Activated CD8-positive, alpha-beta T cell treated with anti-CD3 and anti-CD28 coated beads for 36 hours (primary cell): ENCODE data around the gene TCF12. TPM values are rescaled to one million over a fixed set of nuclear protein-coding genes. Genes with fewer than 3 reads are reported as not detected.

Experiments
- ATAC-seq: fragments of 200-7000 bp; cut with Tn5 transposase; one replicate; pipeline ENCODE4 v1.10.0; 2021; ENCODE audit warnings: mild to moderate bottlenecking, moderate library complexity
- CTCF ChIA-PET: fragments of 350-600 bp; sonication (Branson Sonifier 250); formaldehyde crosslinking; loops from one replicate; lab custom pipeline; 2021; ENCODE audit warnings: antibody characterized with exemption; lab: Charles Lee
- POLR2A ChIA-PET: fragments of 350-600 bp; sonication (Branson Sonifier 250); formaldehyde crosslinking; loops from one replicate; lab custom pipeline; 2021; ENCODE audit warnings: antibody characterized with exemption; lab: Charles Lee
- DNase-seq: peaks from one replicate; pipeline ENCODE4 v3.0.0-alpha.2; 2020
- H3K27ac Mint-ChIP-seq: one replicate; pipeline ENCODE4 v1.8.0; 2021; ENCODE audit warnings: mild to moderate bottlenecking, mixed read lengths
- H3K27me3 Mint-ChIP-seq: one replicate; pipeline ENCODE4 v1.8.0; 2021; ENCODE audit warnings: mixed read lengths
- H3K36me3 Mint-ChIP-seq: one replicate; pipeline ENCODE4 v1.8.0; 2021; ENCODE audit warnings: low read depth, mixed read lengths
- H3K4me1 Mint-ChIP-seq: one replicate; pipeline ENCODE4 v1.8.0; 2021; ENCODE audit warnings: low read depth, mixed read lengths
- H3K4me3 Mint-ChIP-seq: one replicate; pipeline ENCODE4 v1.8.0; 2021; ENCODE audit warnings: mild to moderate bottlenecking, moderate library complexity, mixed read lengths
- H3K9me3 Mint-ChIP-seq: one replicate; pipeline ENCODE4 v1.8.0; 2021; ENCODE audit warnings: mixed read lengths
- intact Hi-C: fragments of 100-400 bp; cut with micrococcal nuclease; formaldehyde crosslinking; loops from one replicate; pipeline ENCODE4 v1.10.0; 2022
- total RNA-seq, 2 experiments: library from RNA; stranded (reverse); gene quantifications; one replicate each; pipeline ENCODE4 v1.2.3, GENCODE V29; 2021
- TF ChIP-seq, protein P1 (sequence below): fragments of 200-600 bp; IDR thresholded peaks from one replicate; pipeline ENCODE4 v1.8.0; 2022; ENCODE audit warnings: antibody characterized with exemption, mild to moderate bottlenecking

Gene TCF12
- total RNA-seq, 2 experiments from 2014 or later, result 60.5 to 67.4 TPM

DNA sequence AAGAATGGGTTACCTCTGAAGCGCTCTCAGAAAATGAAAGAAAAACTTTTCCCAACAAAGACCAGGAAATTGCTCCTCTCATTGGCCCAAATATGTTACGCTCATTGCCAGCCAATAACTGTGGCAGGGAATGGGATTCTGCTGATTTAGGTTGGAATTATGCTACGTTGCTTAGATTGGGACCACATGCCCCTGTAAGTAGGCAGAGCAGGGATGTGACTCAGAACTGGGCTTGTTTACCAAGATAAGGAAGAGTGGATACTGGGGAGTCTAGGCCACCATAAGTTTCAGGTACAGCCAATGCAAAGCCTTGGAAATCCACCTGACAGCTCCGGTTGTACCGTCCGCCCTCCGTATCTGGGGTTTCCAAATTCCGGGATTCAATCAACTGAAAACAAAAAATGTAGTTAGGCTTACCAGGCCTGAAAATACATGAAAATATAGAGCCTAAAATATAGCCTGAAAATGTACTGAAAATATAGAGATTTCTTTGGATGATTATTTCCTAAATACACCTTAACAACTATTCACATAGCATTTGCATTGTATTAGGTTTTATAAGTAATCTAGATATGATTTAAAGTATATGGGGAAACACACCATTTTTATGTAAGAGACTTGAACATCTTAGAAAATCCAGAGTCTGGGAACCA is 1.5 kb upstream of the TCF12 start:
- CTCF ChIA-PET, result no interaction called here
- H3K27ac Mint-ChIP-seq, result peak overlapping the region; percentile 83
- POLR2A ChIA-PET, result no interaction called here
- H3K27me3 Mint-ChIP-seq, result no peaks in the 10 kb centered on the region
- H3K9me3 Mint-ChIP-seq, result no peaks in the 10 kb centered on the region
- DNase-seq (no peak), ATAC-seq (no peak)
- H3K4me1 Mint-ChIP-seq, result peaks cover 27% of the 10 kb centered on the region
- TF ChIP-seq, protein P1, sequence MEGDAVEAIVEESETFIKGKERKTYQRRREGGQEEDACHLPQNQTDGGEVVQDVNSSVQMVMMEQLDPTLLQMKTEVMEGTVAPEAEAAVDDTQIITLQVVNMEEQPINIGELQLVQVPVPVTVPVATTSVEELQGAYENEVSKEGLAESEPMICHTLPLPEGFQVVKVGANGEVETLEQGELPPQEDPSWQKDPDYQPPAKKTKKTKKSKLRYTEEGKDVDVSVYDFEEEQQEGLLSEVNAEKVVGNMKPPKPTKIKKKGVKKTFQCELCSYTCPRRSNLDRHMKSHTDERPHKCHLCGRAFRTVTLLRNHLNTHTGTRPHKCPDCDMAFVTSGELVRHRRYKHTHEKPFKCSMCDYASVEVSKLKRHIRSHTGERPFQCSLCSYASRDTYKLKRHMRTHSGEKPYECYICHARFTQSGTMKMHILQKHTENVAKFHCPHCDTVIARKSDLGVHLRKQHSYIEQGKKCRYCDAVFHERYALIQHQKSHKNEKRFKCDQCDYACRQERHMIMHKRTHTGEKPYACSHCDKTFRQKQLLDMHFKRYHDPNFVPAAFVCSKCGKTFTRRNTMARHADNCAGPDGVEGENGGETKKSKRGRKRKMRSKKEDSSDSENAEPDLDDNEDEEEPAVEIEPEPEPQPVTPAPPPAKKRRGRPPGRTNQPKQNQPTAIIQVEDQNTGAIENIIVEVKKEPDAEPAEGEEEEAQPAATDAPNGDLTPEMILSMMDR, result no peak
- intact Hi-C loops, result loop anchor here (10.0 kb wide), 1 partner anchor 48 kb away; no protein-coding TSS in a partner anchor
- peak overlapping the region; percentile 99 for H3K4me3 Mint-ChIP-seq
- peaks cover 14% of the 10 kb centered on the region for H3K36me3 Mint-ChIP-seq

GRCh38 chr15:56917652-56918045 is 795 bp upstream of the TCF12 start:
- POLR2A ChIA-PET, result interaction anchor here (0.7 to 2.8 kb wide), 11 partner anchors 10 to 216 kb away, joined by 3 to 19 read pairs (median 4); no protein-coding TSS in a partner anchor

GRCh38 chr15:56919031-56919608 is 676 bp downstream of the TCF12 start:
- TF ChIP-seq, protein P1, result no peak
- Mint-ChIP-seq H3K36me3 (peaks cover 21% of the 10 kb centered on the region), H3K27ac (peak overlapping the region; percentile 83), H3K4me1 (peaks cover 39% of the 10 kb centered on the region), H3K4me3 (peak overlapping the region; percentile 99), H3K27me3 (no peaks in the 10 kb centered on the region), H3K9me3 (no peaks in the 10 kb centered on the region)
- CTCF ChIA-PET, result interaction anchor here (1.0 to 1.9 kb wide), 8 partner anchors 10 to 387 kb away, joined by 3 to 9 read pairs (median 4); no protein-coding TSS in a partner anchor
- peak; percentile 26 for ATAC-seq
- intact Hi-C loops, result loop anchor here (10.0 kb wide), 1 partner anchor 46 kb away; no protein-coding TSS in a partner anchor
- POLR2A ChIA-PET, result interaction anchor here (0.5 to 2.8 kb wide), 10 partner anchors 10 to 296 kb away, joined by 3 to 19 read pairs (median 5); no protein-coding TSS in a partner anchor
- peak; percentile 67 for DNase-seq

More at GRCh38 chr15:56917652-56918045, 795 bp upstream of the TCF12 start:
- Mint-ChIP-seq H3K4me1 (peaks cover 29% of the 10 kb centered on the region), H3K27ac (peak overlapping the region; percentile 83), H3K36me3 (peaks cover 14% of the 10 kb centered on the region), H3K27me3 (no peaks in the 10 kb centered on the region), H3K9me3 (no peaks in the 10 kb centered on the region), H3K4me3 (peak overlapping the region; percentile 99)
- intact Hi-C loops, result loop anchor here (10.0 kb wide), 1 partner anchor 47 kb away; no protein-coding TSS in a partner anchor
- TF ChIP-seq, protein P1, result no peak
- DNase-seq, result no peak
- CTCF ChIA-PET, result interaction anchor here (0.7 to 1.9 kb wide), 16 partner anchors 9 to 389 kb away, joined by 3 to 9 read pairs (median 4); no protein-coding TSS in a partner anchor
- no peak for ATAC-seq

DNA sequence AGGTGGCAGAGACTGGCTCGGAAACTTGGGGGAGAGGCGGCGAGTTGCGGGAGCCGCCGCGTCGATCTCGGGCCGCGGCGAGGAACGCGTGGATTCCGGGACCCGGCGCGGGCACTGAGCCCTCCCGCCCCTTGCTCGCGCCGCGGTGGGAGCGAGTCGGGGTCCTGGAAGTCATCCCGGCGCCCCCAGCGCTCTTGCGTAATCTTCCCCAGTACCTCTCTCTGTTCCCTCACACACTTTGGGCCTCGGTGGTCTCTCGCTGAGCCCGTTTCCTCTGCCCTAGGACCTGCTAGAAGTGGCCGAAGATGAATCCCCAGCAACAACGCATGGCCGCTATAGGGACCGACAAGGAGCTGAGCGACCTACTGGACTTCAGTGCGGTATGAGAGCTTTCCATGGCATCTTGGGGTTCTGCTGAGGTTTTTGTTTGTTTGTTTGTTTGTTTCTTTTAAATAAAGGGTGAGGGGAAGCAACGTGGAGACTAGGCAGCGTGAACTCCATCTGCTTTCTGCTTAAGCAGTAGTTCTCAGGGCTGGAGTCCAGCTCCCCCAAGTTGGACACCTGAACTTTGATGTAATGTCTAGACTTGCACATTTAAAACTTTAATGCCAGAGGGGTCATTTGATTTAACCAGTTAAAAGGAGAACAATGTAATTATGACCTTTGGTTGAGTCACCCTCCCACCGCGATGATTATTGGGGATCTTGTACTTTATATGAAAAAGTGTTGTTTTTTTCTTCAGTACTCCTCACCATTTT is 1.3 kb downstream of the TCF12 start:
- POLR2A ChIA-PET, result interaction anchor here (1.0 to 2.8 kb wide), 7 partner anchors 10 to 213 kb away, joined by 3 to 19 read pairs (median 5); no protein-coding TSS in a partner anchor
- Mint-ChIP-seq H3K9me3 (no peaks in the 10 kb centered on the region), H3K36me3 (peaks cover 25% of the 10 kb centered on the region), H3K27me3 (no peaks in the 10 kb centered on the region), H3K4me1 (peaks cover 45% of the 10 kb centered on the region), H3K27ac (peak overlapping the region; percentile 97), H3K4me3 (peak overlapping the region; percentile 99)
- TF ChIP-seq, protein P1, result no peak
- DNase-seq (peak; percentile 45), ATAC-seq (no peak)
- CTCF ChIA-PET, result interaction anchor here (1.0 to 1.9 kb wide), 4 partner anchors 10 to 32 kb away, joined by 3 to 5 read pairs (median 4); no protein-coding TSS in a partner anchor
- intact Hi-C loops, result loop anchor here (5.0 to 10.0 kb wide), 2 partner anchors 32 to 45 kb away; no protein-coding TSS in a partner anchor
